ENCODE results near the gene FGF2. TPM values are rescaled to one million over a fixed set of nuclear protein-coding genes. Genes with fewer than 3 reads are reported as not detected.

Gene FGF2
- total RNA-seq, 1 experiment from 2014 or later = 3.8 TPM

DNA sequence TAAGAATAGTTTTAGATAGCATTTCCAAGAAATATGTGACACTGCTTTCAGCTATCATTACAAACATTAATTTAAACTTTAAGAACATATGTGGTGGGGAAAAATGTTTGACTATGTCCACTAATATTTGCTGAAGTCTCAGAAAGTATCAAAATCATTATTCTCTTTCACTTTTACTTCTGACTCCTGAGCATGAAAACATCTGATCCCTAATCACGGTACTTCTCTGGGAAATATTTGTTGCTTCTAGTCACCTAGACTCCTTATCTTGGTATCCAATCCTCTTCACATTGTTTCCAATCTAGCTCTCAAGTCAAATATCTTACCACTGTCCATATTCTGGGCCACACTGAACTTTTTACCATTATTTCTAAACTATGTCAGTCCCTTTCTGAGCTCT lies 85.0 kb downstream of the FGF2 start:
- intact Hi-C loops (cut with micrococcal nuclease) = no loop called here
- H3K4me1 ChIP-seq (ENCODE audit: control insufficient read depth in 1 of 2, insufficient read depth in 2 of 2, low read length in 2 of 2) = peaks cover 4 to 6% of the 10 kb centered on the region in 2 experiments; a peak in 3 of 4 replicates
- ATAC-seq (no peak), DNase-seq (ENCODE audit: low read depth, low spot score) (no peak)
- no peaks in the 10 kb centered on the region for H3K9me3 ChIP-seq (ENCODE audit: control insufficient read depth in 1 of 2, insufficient read depth in 1 of 2, low read depth in 1 of 2, low read length in 2 of 2)
- RAD21 ChIA-PET (ENCODE audit: low non-redundant PET in 1 of 2, low total read pairs in 2 of 2, uncharacterized antibody in 2 of 2, unreplicated experiment in 2 of 2) = no interaction called here
- H3K27me3 ChIP-seq (ENCODE audit: insufficient read depth, low read length) = no peaks in the 10 kb centered on the region
- no TSS peak for BruUV-seq (replicated peaks)
- no peak overlapping the region for H3K4me2 ChIP-seq (ENCODE audit: low read length)
- no peaks in the 10 kb centered on the region for H3K79me2 ChIP-seq (ENCODE audit: insufficient read depth, low read length)
- POLR2A ChIA-PET = no interaction called here
- H2AFZ ChIP-seq (ENCODE audit: low read depth, low read length, poor library complexity, severe bottlenecking) = no peak overlapping the region
- no peak overlapping the region for H3K9ac ChIP-seq (ENCODE audit: low read length)
- no peak overlapping the region for H3K4me3 ChIP-seq (replicated peaks in 1 of 2; ENCODE audit: low read depth in 1 of 2, low read length in 2 of 2)
- CTCF ChIA-PET = no interaction called here
- H4K20me1 ChIP-seq (ENCODE audit: insufficient read depth) = no peaks in the 10 kb centered on the region
- H3K27ac ChIP-seq (ENCODE audit: low read depth, low read length) = no peak overlapping the region
- TF ChIP-seq ELF1 (IDR thresholded peaks at IDR 0.05; ENCODE audit: borderline replicate concordance, low read depth) (no peak), SP1 (IDR thresholded peaks at IDR 0.05; ENCODE audit: low read depth) (no peak), JUND (IDR thresholded peaks at IDR 0.05) (no peak), YY1 (IDR thresholded peaks at IDR 0.05; ENCODE audit: extremely low read depth, insufficient replicate concordance, low read depth, low read length) (no peak)
- no peaks in the 10 kb centered on the region for H3K36me3 ChIP-seq (ENCODE audit: control insufficient read depth in 1 of 2, insufficient read depth in 2 of 2, low read length in 2 of 2)
- no peaks in the 10 kb centered on the region for H3K9me2 ChIP-seq (ENCODE audit: insufficient read depth)

DNA sequence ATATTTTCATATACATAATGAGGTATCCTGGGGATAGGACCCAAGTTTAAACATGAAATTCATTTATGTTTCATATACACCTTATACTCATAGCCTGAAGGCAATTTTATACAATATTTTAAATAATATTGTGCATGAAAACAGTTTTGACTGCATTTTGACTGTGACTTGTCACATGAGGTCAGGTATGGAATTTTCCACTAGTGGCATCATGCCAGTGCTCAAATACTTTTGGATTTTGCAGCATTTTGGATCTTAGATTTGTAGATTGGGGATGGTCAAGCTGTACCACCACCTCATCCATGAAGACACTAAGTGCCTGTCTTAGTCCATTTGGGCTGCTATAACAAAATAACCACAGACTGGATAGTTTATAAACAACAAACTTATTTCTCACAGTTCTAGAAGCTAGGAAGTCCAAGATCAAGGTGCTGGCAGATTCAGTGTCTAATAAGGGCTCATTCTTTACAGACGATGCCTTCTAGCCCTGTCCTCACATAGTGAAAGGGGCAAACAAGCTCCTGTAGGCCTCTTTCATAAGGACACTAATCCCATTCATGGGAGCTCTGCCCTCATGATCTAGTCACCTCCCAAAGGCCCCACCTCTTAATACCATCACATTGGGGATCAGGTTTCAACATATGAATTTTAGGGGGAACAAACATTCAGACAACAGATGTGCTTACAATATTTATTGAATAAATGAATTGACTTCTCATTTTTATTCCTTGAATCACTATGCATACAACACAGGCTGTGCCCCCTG lies 86.4 kb downstream of the FGF2 start:
- Histone ChIP-seq H3K36me3 (ENCODE audit: control insufficient read depth in 1 of 2, insufficient read depth in 2 of 2, low read length in 2 of 2) (no peaks in the 10 kb centered on the region), H3K9ac (ENCODE audit: low read length) (no peak overlapping the region), H4K20me1 (ENCODE audit: insufficient read depth) (no peaks in the 10 kb centered on the region), H2AFZ (ENCODE audit: low read depth, low read length, poor library complexity, severe bottlenecking) (no peak overlapping the region), H3K27me3 (ENCODE audit: insufficient read depth, low read length) (no peaks in the 10 kb centered on the region), H3K79me2 (ENCODE audit: insufficient read depth, low read length) (no peaks in the 10 kb centered on the region), H3K27ac (ENCODE audit: low read depth, low read length) (no peak overlapping the region), H3K4me3 (replicated peaks in 1 of 2; ENCODE audit: low read depth in 1 of 2, low read length in 2 of 2) (no peak overlapping the region), H3K4me2 (ENCODE audit: low read length) (no peak overlapping the region), H3K9me2 (ENCODE audit: insufficient read depth) (no peaks in the 10 kb centered on the region), H3K9me3 (ENCODE audit: control insufficient read depth in 1 of 2, insufficient read depth in 1 of 2, low read depth in 1 of 2, low read length in 2 of 2) (no peaks in the 10 kb centered on the region), H3K4me1 (ENCODE audit: control insufficient read depth in 1 of 2, insufficient read depth in 2 of 2, low read length in 2 of 2) (peaks cover 4 to 6% of the 10 kb centered on the region in 2 experiments; a peak in 3 of 4 replicates)
- DNase-seq (ENCODE audit: low read depth, low spot score) = no peak
- RAD21 ChIA-PET (ENCODE audit: low non-redundant PET in 1 of 2, low total read pairs in 2 of 2, uncharacterized antibody in 2 of 2, unreplicated experiment in 2 of 2) = no interaction called here
- peak; percentile 47; the same call in 1 of the 2 replicates for ATAC-seq
- CTCF ChIA-PET = interaction anchor here (0.9 to 3.0 kb wide), 4 partner anchors 154 to 311 kb away, joined by 3 to 29 read pairs (median 8); partner anchors contain the start of gene BBS12
- intact Hi-C loops (cut with micrococcal nuclease) = no loop called here
- TF ChIP-seq ZFX (IDR thresholded peaks at IDR 0.05) = no peak
- TF ChIP-seq, protein P1, sequence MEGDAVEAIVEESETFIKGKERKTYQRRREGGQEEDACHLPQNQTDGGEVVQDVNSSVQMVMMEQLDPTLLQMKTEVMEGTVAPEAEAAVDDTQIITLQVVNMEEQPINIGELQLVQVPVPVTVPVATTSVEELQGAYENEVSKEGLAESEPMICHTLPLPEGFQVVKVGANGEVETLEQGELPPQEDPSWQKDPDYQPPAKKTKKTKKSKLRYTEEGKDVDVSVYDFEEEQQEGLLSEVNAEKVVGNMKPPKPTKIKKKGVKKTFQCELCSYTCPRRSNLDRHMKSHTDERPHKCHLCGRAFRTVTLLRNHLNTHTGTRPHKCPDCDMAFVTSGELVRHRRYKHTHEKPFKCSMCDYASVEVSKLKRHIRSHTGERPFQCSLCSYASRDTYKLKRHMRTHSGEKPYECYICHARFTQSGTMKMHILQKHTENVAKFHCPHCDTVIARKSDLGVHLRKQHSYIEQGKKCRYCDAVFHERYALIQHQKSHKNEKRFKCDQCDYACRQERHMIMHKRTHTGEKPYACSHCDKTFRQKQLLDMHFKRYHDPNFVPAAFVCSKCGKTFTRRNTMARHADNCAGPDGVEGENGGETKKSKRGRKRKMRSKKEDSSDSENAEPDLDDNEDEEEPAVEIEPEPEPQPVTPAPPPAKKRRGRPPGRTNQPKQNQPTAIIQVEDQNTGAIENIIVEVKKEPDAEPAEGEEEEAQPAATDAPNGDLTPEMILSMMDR (IDR thresholded peaks at IDR 0.05 in 2 of 3, conservative IDR thresholded peaks at IDR 0.05 in 1 of 3; ENCODE audit: borderline replicate concordance in 1 of 3, insufficient read depth in 1 of 3, low read depth in 2 of 3, low read length in 2 of 3) = no peak
- TF ChIP-seq JUND (IDR thresholded peaks at IDR 0.05) = no peak
- TF ChIP-seq SIN3A (IDR thresholded peaks at IDR 0.05; ENCODE audit: low read depth) = no peak
- no peak for TF ChIP-seq ZNF274 (IDR thresholded peaks at IDR 0.05; ENCODE audit: low read depth, low read length)
- no peak for TF ChIP-seq TCF7L2 (IDR thresholded peaks at IDR 0.05; ENCODE audit: borderline replicate concordance, extremely low read depth, insufficient read depth, insufficient read length)
- no peak for TF ChIP-seq EZH2phosphoT487 (IDR thresholded peaks at IDR 0.05; ENCODE audit: borderline replicate concordance)
- TF ChIP-seq RAD21 (IDR thresholded peaks at IDR 0.05; ENCODE audit: low read depth) = no peak
- TF ChIP-seq EGR1 (IDR thresholded peaks at IDR 0.05; ENCODE audit: low read depth) = no peak
- TF ChIP-seq, protein P2, sequence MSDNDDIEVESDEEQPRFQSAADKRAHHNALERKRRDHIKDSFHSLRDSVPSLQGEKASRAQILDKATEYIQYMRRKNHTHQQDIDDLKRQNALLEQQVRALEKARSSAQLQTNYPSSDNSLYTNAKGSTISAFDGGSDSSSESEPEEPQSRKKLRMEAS (IDR thresholded peaks at IDR 0.05) = no peak
- BruUV-seq (replicated peaks) = no TSS peak
- POLR2A ChIA-PET = no interaction called here

All from HCT116 (cell line).